ENCODE data around the gene HDLBP.

The HDLBP gene

GRCh38 chr2:241228860-241229516 is 86.5 kb downstream of the HDLBP start:
- no peak for DNase-seq (ENCODE audit: low spot score)

GRCh38 chr2:241228081-241228859 is 87.2 kb downstream of the HDLBP start:
- DNase-seq (ENCODE audit: low spot score) = no peak

- no peak for DNase-seq (ENCODE audit: low spot score)
Observed at GRCh38 chr2:241227594-241227993, 87.9 kb downstream of the HDLBP start.

GRCh38 chr2:241226723-241227572 is 88.5 kb downstream of the HDLBP start:
- DNase-seq (ENCODE audit: low spot score) = no peak

GRCh38 chr2:241225983-241226382 is 89.5 kb downstream of the HDLBP start:
- DNase-seq (ENCODE audit: low spot score) = no peak

GRCh38 chr2:241225545-241225944 is 89.9 kb downstream of the HDLBP start:
- no peak for DNase-seq (ENCODE audit: low spot score)

- peak; percentile 46 for DNase-seq (ENCODE audit: low spot score)
Observed at GRCh38 chr2:241224851-241225438, 90.5 kb downstream of the HDLBP start.

- peak; percentile 75 for DNase-seq (ENCODE audit: low spot score)
Observed at GRCh38 chr2:241224018-241224850, 91.2 kb downstream of the HDLBP start.

- DNase-seq (ENCODE audit: low spot score) = peak; percentile 42
Observed at GRCh38 chr2:241223211-241224017, 92.1 kb downstream of the HDLBP start.

- no peak for DNase-seq (ENCODE audit: low spot score)
Observed at GRCh38 chr2:241219856-241220356, 95.6 kb downstream of the HDLBP start.

- DNase-seq (ENCODE audit: low spot score) = no peak
Observed at GRCh38 chr2:241219030-241219382, 96.5 kb downstream of the HDLBP start.

- peak; percentile 78 for DNase-seq (ENCODE audit: low spot score)
Observed at GRCh38 chr2:241218131-241219029, 97.1 kb downstream of the HDLBP start.

GRCh38 chr2:241217320-241218031 is 98.0 kb downstream of the HDLBP start:
- DNase-seq (ENCODE audit: low spot score) = peak; percentile 94

- DNase-seq (ENCODE audit: low spot score) = no peak
Observed at GRCh38 chr2:241216211-241216761, 99.2 kb downstream of the HDLBP start.

GRCh38 chr2:241215421-241215820 is 100.1 kb downstream of the HDLBP start:
- DNase-seq (ENCODE audit: low spot score) = no peak

GRCh38 chr2:241214766-241215165 is 100.7 kb downstream of the HDLBP start:
- no peak for DNase-seq (ENCODE audit: low spot score)

- no peak for DNase-seq (ENCODE audit: low spot score)
Observed at GRCh38 chr2:241214209-241214608, 101.3 kb downstream of the HDLBP start.

GRCh38 chr2:241213567-241213966 is 101.9 kb downstream of the HDLBP start:
- no peak for DNase-seq (ENCODE audit: low spot score)

All from GM03348 (cell line).